Sigmoid colon (tissue), 4 donors: ENCODE data around the gene LRRC7.

Source experiments
- CTCF ChIP-seq, 4 experiments: fragments of 450-650 bp in 3 of 4; fragments of 200-600 bp in 1 of 4; IDR thresholded peaks; one replicate each; pipeline ENCODE4 v1.5.1; 2016 to 2019; ENCODE audit warnings: antibody characterized with exemption in 4 of 4, mild to moderate bottlenecking in 3 of 4, moderate library complexity in 2 of 4
- EP300 ChIP-seq, 4 donors: sonication (generic); formaldehyde crosslinking; IDR thresholded peaks; one replicate each; pipeline ENCODE4 v1.6.1; 2017; ENCODE audit warnings: antibody characterized with exemption in 4 of 4
- POLR2A ChIP-seq, 2 donors: fragments of 450-650 bp; IDR thresholded peaks; one replicate each; pipeline ENCODE4 v1.6.1; 2016; ENCODE audit warnings: antibody characterized with exemption in 2 of 2, mild to moderate bottlenecking in 2 of 2, moderate library complexity in 2 of 2
- POLR2AphosphoS5 ChIP-seq, 4 donors: sonication (generic); formaldehyde crosslinking; IDR thresholded peaks; one replicate each; pipeline ENCODE4 v1.6.1; 2017; ENCODE audit warnings: antibody characterized with exemption in 4 of 4

GRCh38 chr1:70101774-70102173 is 534.1 kb downstream of the LRRC7 start:
- TF ChIP-seq POLR2AphosphoS5 (IDR thresholded peaks at IDR 0.05), result no peak
- TF ChIP-seq CTCF (IDR thresholded peaks at IDR 0.05), result no peak
- no peak for TF ChIP-seq POLR2A (IDR thresholded peaks at IDR 0.05)
- TF ChIP-seq EP300 (IDR thresholded peaks at IDR 0.05), result no peak
